Endothelial cell of umbilical vein (primary cell): ENCODE data around the gene MCTP2.

ENCODE experiments used
- CTCF ChIP-seq, 2 donors: IDR thresholded peaks; 1 replicate in 1 of 2; 2 replicates in 1 of 2; pipeline ENCODE4 v1.5.1; 2011; ENCODE audit warnings: low read length in 2 of 2, mild to moderate bottlenecking in 2 of 2, moderate library complexity in 2 of 2, control low read depth in 1 of 2, inconsistent platforms in 1 of 2, low read depth in 1 of 2; ENCODE audit not compliant: insufficient read depth in 1 of 2; ENCODE audit errors: extremely low read depth in 1 of 2
- EZH2 ChIP-seq: IDR thresholded peaks from 2 replicates; pipeline ENCODE4 v1.6.1; 2012; ENCODE audit warnings: borderline replicate concordance, low read depth, mild to moderate bottlenecking, moderate library complexity, low read length, inconsistent platforms; ENCODE audit not compliant: severe bottlenecking
- POLR2A ChIP-seq: IDR thresholded peaks from 2 replicates; pipeline ENCODE4 v1.6.1; 2012; ENCODE audit warnings: low read depth, mild to moderate bottlenecking, control low read depth, low read length
- POLR2AphosphoS5 ChIP-seq: IDR thresholded peaks from 2 replicates; pipeline ENCODE4 v1.6.1; 2012; ENCODE audit warnings: low read depth, mild to moderate bottlenecking, control low read depth, low read length, moderate library complexity; ENCODE audit not compliant: insufficient read depth

- TF ChIP-seq EZH2 (no peak), POLR2AphosphoS5 (no peak), CTCF (IDR thresholded peaks at IDR 0.05; ENCODE audit: extremely low read depth in 1 of 2, insufficient read depth in 1 of 2, low read depth in 1 of 2, low read length in 2 of 2) (no peak), POLR2A (no peak)
Observed at GRCh38 chr15:94383706-94384105, 152.3 kb downstream of the MCTP2 start.
